ENCODE measurements around the gene KCNIP1. TPM values are rescaled to one million over a fixed set of nuclear protein-coding genes. Genes with fewer than 3 reads are reported as not detected.
"Not testable (repeated sequence)": the region's sequence is repeated elsewhere in the genome, so short reads cannot be mapped to it uniquely, and the experiment has no call there.

KCNIP1 gene
- total RNA-seq, 1 donor: under 0.01 TPM

- no peak for DNase-seq (ENCODE audit: low read depth in 2 of 3, low spot score in 2 of 3)
These were observed 29.6 kb downstream of the KCNIP1 start for GRCh38 chr5:170533383-170533782.

DNA sequence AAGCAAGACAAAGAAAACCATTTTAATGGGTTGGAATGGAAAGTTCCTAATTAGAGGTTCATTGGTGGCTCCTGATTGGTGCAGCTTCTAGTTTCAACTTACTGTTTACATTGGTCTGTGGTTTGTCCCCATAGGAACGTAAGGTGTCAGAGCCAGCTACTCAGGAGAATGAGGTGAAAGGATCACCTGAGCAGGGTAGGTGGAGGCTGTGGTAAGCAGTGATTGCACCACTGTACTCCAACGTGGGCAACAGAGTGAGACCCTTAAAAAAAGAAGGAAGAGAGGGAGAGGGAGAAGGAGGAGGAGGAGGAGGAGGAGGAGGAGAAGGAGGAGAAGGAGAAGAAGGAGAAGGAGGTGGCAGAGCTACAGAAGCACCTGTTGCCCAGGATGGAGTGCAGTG is 30.4 kb downstream of the KCNIP1 start:
- peak in 1 of 3 donors; percentile 43 for DNase-seq (ENCODE audit: low read depth in 2 of 3, low spot score in 2 of 3)

DNA sequence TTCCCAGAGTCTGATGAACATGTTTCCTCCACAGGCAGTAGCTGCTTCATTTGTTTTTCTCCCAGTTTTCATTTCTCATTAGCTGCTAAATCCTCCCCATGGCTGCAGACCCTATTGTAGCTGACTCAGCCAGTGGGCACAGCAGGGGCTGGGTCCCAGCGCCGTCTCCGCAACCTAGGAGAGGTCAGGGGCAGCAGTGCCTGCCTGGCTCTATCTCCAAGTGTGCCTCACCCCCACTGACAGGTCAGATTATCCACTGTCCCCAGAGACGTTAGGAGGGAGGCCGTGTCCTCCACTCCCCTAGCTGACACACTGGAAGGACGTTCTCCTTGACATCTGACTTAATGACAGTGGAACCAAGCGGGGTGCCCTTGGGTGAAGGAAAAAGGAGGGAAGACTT is 31.1 kb downstream of the KCNIP1 start:
- no peak for DNase-seq (ENCODE audit: low read depth in 2 of 3, low spot score in 2 of 3)

DNA sequence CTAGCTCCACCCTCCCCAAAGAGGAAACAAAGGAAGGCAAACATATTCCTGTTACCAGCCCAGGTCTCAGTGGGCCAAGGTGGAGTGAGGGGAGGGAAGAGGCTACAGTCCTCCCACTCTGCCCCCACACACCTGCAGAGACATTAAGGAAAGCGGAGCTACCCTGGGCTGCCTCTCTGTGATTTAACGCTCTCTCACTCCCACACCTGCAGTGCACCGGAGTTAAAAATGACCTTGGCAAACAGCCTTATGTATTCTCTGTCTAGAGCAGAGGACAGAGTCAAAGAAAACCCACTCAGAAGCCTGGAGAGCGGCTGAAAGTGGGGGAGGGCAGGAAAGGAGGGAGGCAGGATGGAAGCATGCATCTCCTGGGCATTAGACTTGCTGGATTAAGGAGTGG is 32.7 kb downstream of the KCNIP1 start:
- no peak for DNase-seq (ENCODE audit: low read depth in 2 of 3, low spot score in 2 of 3)

- DNase-seq (ENCODE audit: low read depth in 2 of 3, low spot score in 2 of 3): no peak
These were observed 33.8 kb downstream of the KCNIP1 start for GRCh38 chr5:170537451-170538095.

GRCh38 chr5:170538096-170538465 is 34.3 kb downstream of the KCNIP1 start:
- no peak for DNase-seq (ENCODE audit: low read depth in 2 of 3, low spot score in 2 of 3)

DNA sequence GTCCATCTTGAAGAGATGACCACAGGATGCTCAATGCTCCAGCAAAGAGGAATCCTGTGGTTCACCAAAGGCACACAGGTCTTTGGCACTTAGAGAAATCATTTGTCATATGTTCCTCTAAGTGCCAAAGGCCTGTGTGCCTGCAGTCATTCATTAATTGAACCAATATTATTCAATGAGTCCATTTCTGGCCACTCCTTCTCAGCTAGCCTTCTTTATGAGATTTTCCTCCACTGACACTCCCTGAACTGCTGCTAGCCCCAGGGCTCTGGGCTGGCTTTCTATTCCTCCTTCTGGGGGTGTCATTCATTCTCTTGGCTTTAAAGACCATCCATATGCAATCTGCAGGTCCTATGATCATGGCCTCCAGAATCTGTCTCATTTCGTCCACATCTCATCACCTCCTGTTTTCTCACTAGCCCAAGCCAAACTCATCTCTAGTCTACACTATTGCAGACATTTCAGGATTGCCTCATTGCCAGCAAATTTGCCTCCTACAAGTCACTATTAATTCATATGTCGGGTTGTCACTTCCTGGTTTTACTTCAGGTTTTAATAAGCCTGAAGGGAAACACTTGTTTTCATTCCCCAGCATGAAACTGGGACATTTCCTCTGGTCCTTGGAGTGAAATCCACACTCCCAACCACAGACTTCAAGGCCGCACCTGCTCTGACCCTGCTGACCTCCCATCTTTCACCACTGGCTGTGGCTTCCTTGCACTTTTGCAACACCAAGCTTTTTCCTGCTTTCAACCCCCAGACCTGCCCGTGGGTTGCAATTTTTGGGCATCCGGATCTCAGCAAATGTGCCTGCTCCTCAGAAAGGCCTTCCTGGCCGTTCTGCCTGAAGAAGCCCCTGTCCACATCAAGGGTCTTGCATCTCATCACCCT is 35.1 kb downstream of the KCNIP1 start:
- DNase-seq (ENCODE audit: low read depth in 2 of 3, low spot score in 2 of 3): no peak

DNA sequence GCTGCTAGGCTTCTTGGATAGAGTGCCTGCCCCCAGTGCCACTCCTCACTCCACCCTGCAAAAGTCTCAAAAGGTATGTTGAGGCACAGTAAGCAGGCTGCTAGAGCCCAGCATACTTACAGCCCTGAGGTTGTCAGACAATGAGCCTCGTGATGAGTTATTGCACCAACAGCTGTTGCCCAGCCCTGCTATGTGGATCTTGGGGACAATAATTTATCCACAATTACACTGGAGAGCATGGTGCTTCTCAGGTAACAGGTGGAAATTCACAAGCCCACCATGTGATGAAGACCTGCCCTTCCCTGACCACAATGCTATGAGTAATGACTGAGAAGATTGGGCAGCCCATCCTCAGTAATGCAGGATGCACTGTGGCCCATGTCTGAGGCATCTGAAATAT is 36.5 kb downstream of the KCNIP1 start:
- no peak for DNase-seq (ENCODE audit: low read depth in 2 of 3, low spot score in 2 of 3)

DNA sequence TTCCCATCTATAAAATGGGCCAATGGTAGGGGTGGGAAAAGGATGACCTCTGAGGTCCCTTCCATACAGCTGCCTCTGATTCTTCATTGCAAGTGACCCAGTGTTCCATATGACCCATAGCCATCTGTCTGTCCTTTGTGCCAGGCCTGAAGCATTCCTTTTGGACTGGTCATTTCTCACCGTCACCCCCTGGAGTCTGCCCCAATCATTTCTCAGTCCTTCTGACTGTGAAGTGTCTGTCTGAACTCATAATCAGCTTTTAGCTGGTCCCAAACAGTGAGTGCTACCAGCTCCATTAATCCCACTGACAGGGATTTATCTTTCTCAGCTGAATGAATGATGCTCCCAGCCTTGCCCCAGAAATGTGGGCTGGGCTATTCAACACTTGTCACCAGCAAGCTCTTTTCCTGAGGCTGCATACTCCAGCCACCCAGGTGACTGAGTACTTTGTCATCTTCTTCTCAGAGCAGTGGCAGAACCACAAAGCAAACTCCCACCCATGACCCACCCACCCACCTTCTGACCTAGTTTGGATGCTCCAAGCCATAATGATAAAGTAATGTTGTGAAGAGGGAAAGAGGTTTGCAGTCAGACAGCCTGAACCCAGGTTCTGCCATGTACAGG is 37.4 kb downstream of the KCNIP1 start:
- no peak for DNase-seq (ENCODE audit: low read depth in 2 of 3, low spot score in 2 of 3)

DNA sequence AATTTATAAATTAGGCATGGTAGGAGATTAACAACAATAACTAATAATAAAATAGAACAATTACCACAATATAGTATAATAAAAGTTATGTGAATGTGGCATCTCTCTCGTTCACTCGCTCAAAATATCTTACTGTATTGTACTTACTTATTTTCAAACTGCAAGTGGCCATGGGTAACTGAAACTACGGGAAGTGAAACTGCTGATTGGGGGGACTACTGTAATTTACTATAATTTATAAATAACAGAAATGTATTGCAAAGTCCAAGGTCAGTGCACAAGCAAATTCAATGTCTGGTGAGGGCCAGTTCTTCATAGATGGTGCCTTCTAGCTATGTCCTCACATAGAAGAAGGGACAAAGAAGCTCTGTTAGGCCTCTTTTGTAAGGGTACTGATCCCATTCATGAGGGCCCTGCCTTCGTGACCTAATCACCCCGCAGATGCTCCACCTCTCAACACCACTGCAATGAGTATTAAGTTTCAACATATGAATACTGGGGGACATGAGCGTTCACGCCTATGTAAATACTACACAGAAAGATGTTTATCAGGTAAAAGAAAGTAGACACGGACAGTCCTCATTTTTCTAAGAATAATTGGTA is 39.0 kb downstream of the KCNIP1 start:
- no peak for DNase-seq (ENCODE audit: low read depth in 2 of 3, low spot score in 2 of 3)

- peak in 1 of 3 donors; percentile 14 for DNase-seq (ENCODE audit: low read depth in 2 of 3, low spot score in 2 of 3)
These were observed 41.5 kb downstream of the KCNIP1 start for GRCh38 chr5:170545313-170545712.

- no peak for DNase-seq (ENCODE audit: low read depth in 2 of 3, low spot score in 2 of 3)
These were observed 42.0 kb downstream of the KCNIP1 start for GRCh38 chr5:170545811-170546210.

DNA sequence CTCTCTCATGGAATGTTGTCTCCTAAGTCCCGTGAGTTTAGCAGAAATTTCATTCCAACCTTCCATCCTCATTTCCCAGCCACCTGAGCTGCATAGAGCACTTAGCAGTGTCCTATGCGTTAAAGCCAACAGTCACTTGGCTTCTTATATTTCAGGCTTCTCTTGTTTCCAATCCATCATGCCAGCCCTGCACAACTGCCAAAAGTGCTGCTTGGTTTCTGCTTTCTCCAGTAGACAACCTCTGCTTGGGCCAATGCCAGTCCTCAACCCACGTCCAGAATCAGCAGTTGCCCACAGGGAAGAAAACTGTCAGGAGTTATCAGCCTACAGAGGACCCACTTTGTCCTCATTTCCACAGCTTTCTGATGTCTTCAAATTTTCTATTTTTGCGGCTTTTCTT is 42.5 kb downstream of the KCNIP1 start:
- no peak for DNase-seq (ENCODE audit: low read depth in 2 of 3, low spot score in 2 of 3)

- DNase-seq (ENCODE audit: low read depth in 2 of 3, low spot score in 2 of 3): not testable (repeated sequence)
These were observed 46.6 kb downstream of the KCNIP1 start for GRCh38 chr5:170550382-170550781.

GRCh38 chr5:170551076-170551475 is 47.3 kb downstream of the KCNIP1 start:
- no peak for DNase-seq (ENCODE audit: low read depth in 2 of 3, low spot score in 2 of 3)

GRCh38 chr5:170551622-170552021 is 47.8 kb downstream of the KCNIP1 start:
- DNase-seq (ENCODE audit: low read depth in 2 of 3, low spot score in 2 of 3): no peak

GRCh38 chr5:170552621-170553115 is 48.8 kb downstream of the KCNIP1 start:
- DNase-seq (ENCODE audit: low read depth in 2 of 3, low spot score in 2 of 3): peak in 2 of 3 donors; percentile 29 to 66

DNA sequence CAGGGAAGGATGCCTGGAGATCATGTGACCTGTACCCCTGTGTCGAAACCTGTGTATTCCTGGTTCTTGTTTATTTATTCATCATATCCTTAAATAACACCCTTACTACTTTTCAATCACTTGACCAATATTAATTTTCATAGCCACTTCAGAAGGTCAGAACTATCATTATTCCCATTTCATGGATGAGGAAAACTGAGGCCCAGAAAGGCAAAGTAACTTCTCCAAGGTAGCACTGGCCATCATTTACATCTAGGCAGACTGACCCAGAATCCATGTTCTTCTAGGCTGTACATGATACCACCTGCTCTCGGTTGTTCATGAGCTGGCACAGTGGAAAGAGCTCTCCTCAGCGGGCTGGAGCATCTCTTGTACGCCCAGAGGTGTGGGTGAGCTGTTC is 49.4 kb downstream of the KCNIP1 start:
- DNase-seq (ENCODE audit: low read depth in 2 of 3, low spot score in 2 of 3): no peak

GRCh38 chr5:170554521-170555267 is 50.9 kb downstream of the KCNIP1 start:
- DNase-seq (ENCODE audit: low read depth in 2 of 3, low spot score in 2 of 3): no peak

- no peak for DNase-seq (ENCODE audit: low read depth in 2 of 3, low spot score in 2 of 3)
These were observed 53.5 kb downstream of the KCNIP1 start for GRCh38 chr5:170557314-170557713.
